Colon (tissue), 2 donors: Measurements from ENCODE around the gene RAB37.

Source experiments
- FAIRE-seq: peaks from 2 replicates; lab custom pipeline; 2012; peaks lifted over from hg19 to GRCh38; lab: Jason Lieb, UNC
- donor health status: control.
- donor health status: control.

RAB37 gene

GRCh38 chr17:74779948-74780400 is 42.9 kb downstream of the RAB37 start:
- FAIRE-seq = no peak

GRCh38 chr17:74780443-74781238 is 43.6 kb downstream of the RAB37 start:
- no peak for FAIRE-seq

DNA sequence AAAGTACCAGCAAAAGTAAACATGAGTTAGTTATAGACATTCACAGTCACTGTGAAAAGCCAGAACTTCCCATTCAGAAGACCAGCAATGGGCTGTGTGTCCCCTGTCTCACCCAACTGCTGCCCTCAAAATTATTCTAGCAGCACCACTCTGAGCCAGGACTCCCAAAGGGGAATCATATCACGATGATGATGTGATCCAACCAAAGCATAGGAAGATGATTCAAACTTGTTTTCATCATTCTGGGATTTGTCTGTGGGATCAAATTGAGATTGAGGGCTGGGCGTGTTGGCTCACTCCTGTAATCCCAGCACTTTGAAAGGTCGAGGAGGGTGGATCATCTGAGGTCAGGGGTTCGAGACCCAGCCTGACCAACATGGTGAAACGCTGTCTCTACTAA is 45.5 kb downstream of the RAB37 start:
- no peak for FAIRE-seq

DNA sequence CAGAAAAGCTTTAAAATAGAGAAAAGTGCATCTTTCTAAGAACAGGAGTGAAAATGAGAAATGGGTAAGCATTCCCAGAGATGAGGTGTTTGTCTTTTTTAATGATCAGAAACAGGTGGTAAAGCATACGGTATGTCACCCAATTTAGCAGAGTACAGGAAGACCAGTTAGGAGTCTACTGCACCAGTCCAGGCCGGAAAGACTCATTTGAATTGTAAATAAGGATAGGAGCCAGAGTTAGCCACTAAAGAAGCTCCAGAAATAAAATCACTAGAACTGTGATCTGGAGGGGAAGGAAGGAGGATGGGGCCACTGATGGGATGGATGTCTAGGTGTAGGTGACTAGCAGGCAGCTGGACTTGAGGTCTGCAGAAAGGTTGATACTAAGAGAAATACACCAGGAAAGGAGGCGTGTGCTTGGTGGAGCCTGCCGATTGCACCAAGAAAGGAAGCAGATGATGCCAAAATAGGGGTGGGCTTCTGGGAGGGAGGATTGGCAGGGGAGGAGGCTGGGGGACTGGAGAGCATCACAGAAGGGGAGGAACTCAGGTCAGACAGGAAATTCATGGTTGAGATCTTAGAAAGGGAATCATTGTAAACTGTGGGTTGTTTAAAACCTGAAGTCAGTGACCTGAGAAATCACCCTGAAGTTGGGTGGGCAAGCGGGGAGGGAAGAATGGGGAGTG is 47.2 kb downstream of the RAB37 start:
- no peak for FAIRE-seq

DNA sequence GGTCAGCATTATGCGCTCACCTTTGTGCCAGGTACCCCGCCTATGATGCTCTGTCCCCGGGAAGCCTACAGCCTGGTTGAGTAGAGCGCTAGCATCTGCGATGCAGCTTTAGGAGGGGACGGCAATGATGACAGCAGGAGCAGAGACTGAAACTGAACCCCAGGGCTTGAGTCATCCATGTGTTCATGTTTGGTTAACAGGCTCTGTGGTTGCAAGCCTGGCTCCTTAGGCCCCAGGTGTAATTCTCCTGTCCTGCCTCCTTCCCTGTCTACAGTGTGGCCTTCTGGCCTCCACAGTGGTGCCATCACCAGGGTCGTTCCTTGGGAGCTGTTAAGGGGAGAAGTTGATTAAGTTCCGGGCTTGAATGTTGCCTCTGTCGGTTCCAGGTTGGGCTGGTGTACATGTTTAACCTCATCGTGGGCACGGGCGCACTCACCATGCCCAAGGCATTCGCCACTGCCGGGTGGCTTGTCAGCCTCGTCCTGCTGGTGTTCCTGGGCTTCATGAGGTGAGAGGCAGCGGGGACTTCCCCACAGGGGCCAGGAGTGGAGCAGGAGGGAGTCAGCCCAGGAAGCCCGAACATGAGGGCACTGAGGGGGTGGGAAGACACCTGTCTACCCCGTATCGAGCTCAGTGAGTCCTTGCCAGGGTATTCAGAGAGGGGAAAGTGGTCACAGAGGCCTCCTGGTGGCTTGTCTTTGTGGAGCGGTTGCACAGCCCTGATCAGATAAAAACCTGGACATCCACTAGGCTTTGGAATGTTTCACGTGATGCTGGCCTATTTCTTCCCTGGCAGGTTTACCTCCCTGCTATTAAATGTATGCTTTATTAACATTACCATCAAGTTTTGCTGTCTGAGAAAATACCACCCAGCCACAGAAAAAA is 48.3 kb downstream of the RAB37 start:
- no peak for FAIRE-seq

- FAIRE-seq = no peak
These were observed 48.9 kb downstream of the RAB37 start for GRCh38 chr17:74785981-74786360.

GRCh38 chr17:74786431-74787055 is 49.5 kb downstream of the RAB37 start:
- FAIRE-seq = no peak

- FAIRE-seq = no peak
These were observed 53.4 kb downstream of the RAB37 start for GRCh38 chr17:74790161-74791058.

DNA sequence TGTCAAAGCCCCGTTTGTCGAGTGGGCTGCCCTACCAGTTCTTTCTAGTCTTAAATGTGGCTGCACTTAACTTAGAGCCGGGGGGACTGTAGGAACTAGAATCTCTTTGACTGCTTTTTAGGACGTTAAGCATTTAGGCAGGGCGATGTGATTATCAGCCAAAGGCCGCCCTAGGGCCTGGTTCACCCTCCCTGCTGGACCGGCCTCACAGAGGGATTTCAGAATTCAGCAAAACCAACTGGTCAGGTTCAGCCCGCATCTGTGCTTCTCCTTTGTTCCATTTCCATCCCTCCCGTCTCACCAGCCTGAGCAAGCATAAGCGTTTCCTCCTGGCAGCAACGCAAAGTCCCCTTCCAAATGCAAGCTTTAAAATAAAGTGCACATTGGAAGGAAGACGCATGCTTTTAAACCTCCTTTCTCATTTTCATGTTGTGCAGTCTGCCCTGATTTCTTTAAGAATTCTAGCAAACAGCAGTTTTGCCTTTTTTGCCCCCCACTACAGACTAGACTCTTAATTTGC is 55.6 kb downstream of the RAB37 start:
- no peak for FAIRE-seq

DNA sequence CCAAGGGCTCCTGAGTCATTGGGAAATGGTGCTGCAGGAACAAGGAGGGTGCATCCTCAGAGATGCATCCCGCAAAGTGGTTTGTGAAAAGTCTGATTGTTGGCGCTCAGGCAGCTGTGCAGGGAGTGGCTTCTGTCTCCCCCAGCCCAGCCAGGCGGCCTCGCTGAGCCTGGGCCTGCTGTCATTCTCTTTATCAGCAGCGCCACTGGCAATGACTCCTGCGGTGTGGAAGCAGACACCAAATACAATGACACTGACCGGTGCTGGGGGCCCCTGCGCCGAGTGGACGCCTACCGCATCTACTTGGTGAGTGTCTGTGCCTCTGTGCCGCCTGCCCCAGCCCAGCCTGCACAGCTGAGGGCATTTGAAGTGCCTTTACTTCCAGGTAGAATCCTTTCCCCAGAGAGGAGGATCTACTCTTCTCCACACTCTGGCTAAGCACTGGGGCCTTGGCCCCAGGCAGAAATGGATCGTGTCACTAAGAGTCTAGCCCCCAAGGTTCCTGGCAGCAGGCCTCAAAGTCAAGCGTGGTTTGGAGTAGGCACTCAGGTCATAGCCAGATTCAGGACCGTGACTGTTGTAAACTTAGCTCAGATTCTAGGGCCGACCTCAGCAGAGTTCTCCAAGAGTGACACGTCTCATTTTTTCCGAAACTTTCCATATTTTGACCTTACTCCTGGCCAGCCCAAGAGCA is 58.4 kb downstream of the RAB37 start:
- no peak for FAIRE-seq

DNA sequence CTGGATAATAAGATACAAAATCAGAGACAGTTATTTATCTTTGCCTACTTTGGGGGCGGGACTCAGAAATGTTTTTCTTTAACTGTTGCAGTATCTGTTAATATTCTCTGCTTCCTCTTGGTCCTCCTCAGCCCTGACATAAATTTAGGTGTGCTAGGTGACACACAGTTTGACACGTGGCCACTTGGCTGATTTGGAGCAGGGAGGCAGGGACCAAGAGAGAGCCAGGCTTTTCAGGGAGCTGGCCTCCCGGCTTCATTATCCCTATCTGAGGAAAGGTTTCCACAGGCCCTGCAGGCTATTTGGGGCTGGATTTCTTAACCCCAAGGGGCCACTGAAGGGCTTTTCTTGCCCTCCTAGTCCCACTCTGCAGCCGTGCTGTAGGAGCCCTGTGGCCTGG is 59.2 kb downstream of the RAB37 start:
- no peak for FAIRE-seq

- no peak for FAIRE-seq
These were observed 59.8 kb downstream of the RAB37 start for GRCh38 chr17:74796866-74797265.
